CD14-positive monocyte (primary cell): Measurements from ENCODE around the gene MTMR10. TPM values are rescaled to one million over a fixed set of nuclear protein-coding genes. Genes with fewer than 3 reads are reported as not detected.
A peak's percentile ranks its signal among the peaks of the same experiment; 100 is the strongest.

Experiments
- DNase-seq, 3 donors: peaks; one replicate each; pipeline ENCODE4 v3.0.0-alpha.2; 2011 to 2022
- H2AFZ ChIP-seq: 2 replicates; pipeline ENCODE4 v1.6.0; 2012; ENCODE audit warnings: mild to moderate bottlenecking, low read depth, low read length, inconsistent platforms; ENCODE audit not compliant: insufficient read depth, poor library complexity, severe bottlenecking
- H3K27ac ChIP-seq, 2 donors: 1 replicate in 1 of 2; 2 replicates in 1 of 2; pipeline ENCODE4 v1.5.1; 2012 to 2013; ENCODE audit warnings: low read length in 2 of 2, control low read depth in 1 of 2, inconsistent platforms in 1 of 2, low read depth in 1 of 2, mild to moderate bottlenecking in 1 of 2
- H3K27me3 ChIP-seq, 2 donors: one replicate each; pipeline versions ENCODE4 v1.6.0 to v1.6.1; 2011 to 2013; ENCODE audit warnings: low read length in 2 of 2; ENCODE audit not compliant: control insufficient read depth in 2 of 2, insufficient read depth in 2 of 2
- H3K36me3 ChIP-seq, 2 donors: replicated peaks in 1 of 2; 1 replicate in 1 of 2; 2 replicates in 1 of 2; pipeline versions ENCODE4 v1.5.1 to v1.6.1; 2012 to 2013; ENCODE audit warnings: low read length in 2 of 2, control low read depth in 1 of 2, inconsistent platforms in 1 of 2, mild to moderate bottlenecking in 1 of 2; ENCODE audit not compliant: insufficient read depth in 2 of 2, control insufficient read depth in 1 of 2
- H3K4me1 ChIP-seq, 2 donors: 1 replicate in 1 of 2; 2 replicates in 1 of 2; pipeline versions ENCODE4 v1.5.1 to v1.6.1; 2012 to 2013; ENCODE audit warnings: low read length in 2 of 2, control low read depth in 1 of 2, inconsistent platforms in 1 of 2, mild to moderate bottlenecking in 1 of 2, moderate library complexity in 1 of 2; ENCODE audit not compliant: insufficient read depth in 2 of 2, control insufficient read depth in 1 of 2
- H3K4me2 ChIP-seq: replicated peaks from 2 replicates; pipeline ENCODE3; 2012; ENCODE audit warnings: low read length, moderate library complexity, mild to moderate bottlenecking; ENCODE audit not compliant: poor library complexity, severe bottlenecking; ENCODE audit errors: extremely low read depth
- H3K4me3 ChIP-seq, 3 experiments: fragments of 200-600 bp in 1 of 3; sonication (generic) in 1 of 3; replicated peaks in 1 of 3; 1 replicate in 2 of 3; 2 replicates in 1 of 3; pipeline ENCODE4 v1.5.1; 2011 to 2013; ENCODE audit warnings: low read length in 3 of 3, mild to moderate bottlenecking in 3 of 3, control low read depth in 2 of 3, low read depth in 2 of 3, inconsistent platforms in 1 of 3, moderate library complexity in 1 of 3
- H3K79me2 ChIP-seq: 2 replicates; pipeline ENCODE4 v1.6.0; 2012; ENCODE audit warnings: mild to moderate bottlenecking, control low read depth, inconsistent platforms, low read length, moderate library complexity; ENCODE audit not compliant: insufficient read depth
- H3K9ac ChIP-seq: 2 replicates; pipeline ENCODE4 v1.6.0; 2017; ENCODE audit warnings: low read length, mild to moderate bottlenecking; ENCODE audit not compliant: insufficient read depth, poor library complexity, severe bottlenecking
- H3K9me3 ChIP-seq, 2 donors: replicated peaks in 1 of 2; 1 replicate in 1 of 2; 2 replicates in 1 of 2; pipeline versions ENCODE4 v1.5.1 to v1.6.1; 2012 to 2013; ENCODE audit warnings: low read length in 2 of 2, control low read depth in 1 of 2; ENCODE audit not compliant: control insufficient read depth in 1 of 2, insufficient read depth in 1 of 2
- H4K20me1 ChIP-seq: 2 replicates; pipeline ENCODE4 v1.6.0; 2012; ENCODE audit warnings: mild to moderate bottlenecking, low read length, control low read depth, moderate library complexity; ENCODE audit not compliant: insufficient read depth
- H3K27ac Mint-ChIP-seq, 7 donors: one replicate each; pipeline ENCODE4 v1.8.0; 2020; ENCODE audit warnings: mild to moderate bottlenecking in 7 of 7, mixed read lengths in 7 of 7, moderate library complexity in 6 of 7, inconsistent platforms in 2 of 7
- H3K27me3 Mint-ChIP-seq, 3 donors: one replicate each; pipeline ENCODE4 v1.8.0; 2021 to 2022; ENCODE audit warnings: low read depth in 3 of 3, mild to moderate bottlenecking in 3 of 3, mixed read lengths in 3 of 3, moderate library complexity in 3 of 3, inconsistent platforms in 1 of 3
- H3K36me3 Mint-ChIP-seq, 2 donors: one replicate each; pipeline ENCODE4 v1.8.0; 2020; ENCODE audit warnings: mixed read lengths in 2 of 2, inconsistent platforms in 1 of 2, mild to moderate bottlenecking in 1 of 2
- H3K4me1 Mint-ChIP-seq: one replicate; pipeline ENCODE4 v1.8.0; 2020; ENCODE audit warnings: mild to moderate bottlenecking, mixed read lengths
- H3K4me3 Mint-ChIP-seq, 2 donors: one replicate each; pipeline ENCODE4 v1.8.0; 2020; ENCODE audit warnings: mild to moderate bottlenecking in 2 of 2, mixed read lengths in 2 of 2, moderate library complexity in 1 of 2
- H3K9me3 Mint-ChIP-seq, 7 donors: one replicate each; pipeline ENCODE4 v1.8.0; 2020 to 2022; ENCODE audit warnings: mixed read lengths in 7 of 7, mild to moderate bottlenecking in 6 of 7, moderate library complexity in 6 of 7, inconsistent platforms in 2 of 7
- WGBS: methylation state at CpG from one replicate; pipeline ENCODE4 v1.1.5; 2013; ENCODE audit warnings: missing lambda C conversion rate; ENCODE audit not compliant: insufficient coverage; 5-methylcytosine and 5-hydroxymethylcytosine counted together
- intact Hi-C, 2 donors: fragments of 100-400 bp; cut with micrococcal nuclease; formaldehyde crosslinking; loops; one replicate each; pipeline versions ENCODE4 v1.15.0 to v1.15.1; 2023
- polyA plus RNA-seq, 3 donors: library from polyadenylated mRNA; depleted of rRNA in 1 of 3; unstranded in 2 of 3; stranded (reverse) in 1 of 3; fragments of 300-500 nt in 2 of 3; fragments of >200 nt in 1 of 3; fragmentation: Illumina TruSeq in 2 of 3; gene quantifications; 1 replicate in 2 of 3; 2 replicates in 1 of 3; pipeline ENCODE4 v1.2.3, GENCODE V29; 2012 to 2021
- TF ChIP-seq, protein P1 (sequence below): fragments of 200-600 bp; IDR thresholded peaks from one replicate; pipeline ENCODE4 v1.8.0; 2022; ENCODE audit warnings: antibody characterized with exemption, mild to moderate bottlenecking

MTMR10 gene
- polyA plus RNA-seq, 3 donors: 8.7 to 23.3 (median 15.9) TPM

DNA sequence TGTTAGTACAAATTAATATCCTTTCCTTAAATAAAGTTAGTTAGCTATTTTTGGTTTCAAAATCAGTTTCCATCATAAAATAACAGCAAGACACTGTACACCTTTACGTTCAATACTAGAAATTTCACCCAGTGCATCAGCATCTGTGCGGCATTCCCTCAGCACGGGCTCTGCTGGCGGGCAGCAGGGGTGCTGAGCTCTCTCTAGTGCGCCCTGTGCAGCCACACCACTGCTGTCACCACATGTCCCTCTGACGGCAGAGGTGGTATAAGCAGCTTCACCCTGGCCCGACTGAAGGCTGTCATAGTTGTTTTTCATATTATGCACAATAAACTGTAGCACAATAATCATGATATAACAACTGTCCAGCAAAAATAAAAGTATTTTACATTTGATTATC, 52.3 kb downstream of the MTMR10 start:
- Histone ChIP-seq H3K27ac (no peak overlapping the region), H3K9ac (no peak overlapping the region), H2AFZ (no peak overlapping the region), H3K27me3 (no peaks in the 10 kb centered on the region), H3K36me3 (peaks cover 71 to 93% of the 10 kb centered on the region in 2 donors), H3K4me1 (no peaks in the 10 kb centered on the region), H4K20me1 (peaks cover 51% of the 10 kb centered on the region), H3K9me3 (no peaks in the 10 kb centered on the region), H3K79me2 (no peaks in the 10 kb centered on the region), H3K4me3 (no peak overlapping the region), H3K4me2 (no peak overlapping the region)
- Mint-ChIP-seq H3K9me3 (peaks cover 0 to 2% (median 0%) of the 10 kb centered on the region in 7 donors), H3K4me3 (no peak overlapping the region), H3K27me3 (peaks cover 0 to 2% (median 0%) of the 10 kb centered on the region in 3 donors), H3K27ac (no peak overlapping the region), H3K36me3 (peaks cover 75 to 88% of the 10 kb centered on the region in 2 donors), H3K4me1 (no peaks in the 10 kb centered on the region)
- TF ChIP-seq, protein P1, sequence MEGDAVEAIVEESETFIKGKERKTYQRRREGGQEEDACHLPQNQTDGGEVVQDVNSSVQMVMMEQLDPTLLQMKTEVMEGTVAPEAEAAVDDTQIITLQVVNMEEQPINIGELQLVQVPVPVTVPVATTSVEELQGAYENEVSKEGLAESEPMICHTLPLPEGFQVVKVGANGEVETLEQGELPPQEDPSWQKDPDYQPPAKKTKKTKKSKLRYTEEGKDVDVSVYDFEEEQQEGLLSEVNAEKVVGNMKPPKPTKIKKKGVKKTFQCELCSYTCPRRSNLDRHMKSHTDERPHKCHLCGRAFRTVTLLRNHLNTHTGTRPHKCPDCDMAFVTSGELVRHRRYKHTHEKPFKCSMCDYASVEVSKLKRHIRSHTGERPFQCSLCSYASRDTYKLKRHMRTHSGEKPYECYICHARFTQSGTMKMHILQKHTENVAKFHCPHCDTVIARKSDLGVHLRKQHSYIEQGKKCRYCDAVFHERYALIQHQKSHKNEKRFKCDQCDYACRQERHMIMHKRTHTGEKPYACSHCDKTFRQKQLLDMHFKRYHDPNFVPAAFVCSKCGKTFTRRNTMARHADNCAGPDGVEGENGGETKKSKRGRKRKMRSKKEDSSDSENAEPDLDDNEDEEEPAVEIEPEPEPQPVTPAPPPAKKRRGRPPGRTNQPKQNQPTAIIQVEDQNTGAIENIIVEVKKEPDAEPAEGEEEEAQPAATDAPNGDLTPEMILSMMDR: no peak
- DNase-seq: no peak
- WGBS: 96% methylated on average over 4 of the region's 7 CpGs
- intact Hi-C loops: no loop called here

DNA sequence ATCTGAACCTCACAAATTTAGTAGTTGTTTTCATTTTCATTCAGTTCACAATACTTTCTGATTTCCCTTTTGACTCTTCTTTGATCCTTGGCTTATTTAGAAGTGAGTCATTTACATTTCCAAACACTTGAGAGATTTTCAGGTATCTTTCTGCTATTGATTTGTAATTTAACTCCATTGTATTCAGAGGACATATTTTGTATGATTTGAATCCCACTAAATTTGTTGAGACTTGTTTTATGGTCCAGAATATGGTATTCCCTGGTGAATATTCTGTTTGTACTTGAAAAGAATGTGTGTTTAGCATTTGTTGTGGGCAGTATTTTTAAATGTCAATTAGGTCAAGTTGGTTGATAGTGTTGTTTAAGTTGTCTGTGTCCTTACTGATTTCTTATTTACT, 58.1 kb downstream of the MTMR10 start:
- no peak for DNase-seq
- TF ChIP-seq, protein P1: no peak
- peaks cover under 1% of the 10 kb centered on the region for H4K20me1 ChIP-seq
- no peak overlapping the region for H3K4me3 ChIP-seq
- H3K9me3 ChIP-seq: no peaks in the 10 kb centered on the region
- intact Hi-C loops: no loop called here
- Mint-ChIP-seq H3K36me3 (peaks cover 49 to 70% of the 10 kb centered on the region in 2 donors), H3K27me3 (no peaks in the 10 kb centered on the region), H3K9me3 (peaks cover 0 to under 1% (median 0%) of the 10 kb centered on the region in 7 donors), H3K27ac (peak overlapping the region in 1 of 7 donors; percentile 0), H3K4me3 (no peak overlapping the region), H3K4me1 (no peaks in the 10 kb centered on the region)
- no peak overlapping the region for H3K4me2 ChIP-seq
- H3K27me3 ChIP-seq: no peaks in the 10 kb centered on the region
- no peak overlapping the region for H3K27ac ChIP-seq
- no peak overlapping the region for H3K9ac ChIP-seq
- H3K36me3 ChIP-seq: peaks cover 31 to 64% of the 10 kb centered on the region in 2 donors
- no peaks in the 10 kb centered on the region for H3K4me1 ChIP-seq
- H2AFZ ChIP-seq: no peak overlapping the region
- H3K79me2 ChIP-seq: no peaks in the 10 kb centered on the region
